GM08714 (cell line): ENCODE measurements around the gene LCN6.

Source experiments
- H3K4me3 ChIP-seq: fragments of 200-500 bp; sonication (Bioruptor generic); 2 replicates; pipeline ENCODE4 v1.5.1; 2014; ENCODE audit warnings: mild to moderate bottlenecking, low read length, inconsistent platforms
- ZNF274 ChIP-seq: IDR thresholded peaks from 2 replicates; pipeline ENCODE4 v1.6.1; 2012; ENCODE audit warnings: mild to moderate bottlenecking, low read depth, low read length

LCN6 gene

GRCh38 chr9:136734837-136735496 lies 13.4 kb downstream of the LCN6 start:
- no peak for TF ChIP-seq ZNF274
- no peak overlapping the region for H3K4me3 ChIP-seq

- no peak for TF ChIP-seq ZNF274
- H3K4me3 ChIP-seq, result no peak overlapping the region
Measured at GRCh38 chr9:136733611-136734010, 14.7 kb downstream of the LCN6 start.

- TF ChIP-seq ZNF274, result no peak
- H3K4me3 ChIP-seq, result no peak overlapping the region
Measured at GRCh38 chr9:136732444-136733178, 15.7 kb downstream of the LCN6 start.

GRCh38 chr9:136729926-136730325 lies 18.4 kb downstream of the LCN6 start:
- TF ChIP-seq ZNF274, result no peak
- H3K4me3 ChIP-seq, result no peak overlapping the region

GRCh38 chr9:136729144-136729543 lies 19.2 kb downstream of the LCN6 start:
- TF ChIP-seq ZNF274, result no peak
- H3K4me3 ChIP-seq, result peak overlapping the region; percentile 82; the same call in 1 of the 2 replicates

GRCh38 chr9:136728548-136729123 lies 19.7 kb downstream of the LCN6 start:
- peak overlapping the region; percentile 82; the same call in 1 of the 2 replicates for H3K4me3 ChIP-seq
- TF ChIP-seq ZNF274, result no peak

- TF ChIP-seq ZNF274, result no peak
- H3K4me3 ChIP-seq, result peak overlapping the region; percentile 82
Measured at GRCh38 chr9:136728080-136728547, 20.2 kb downstream of the LCN6 start.

- no peak for TF ChIP-seq ZNF274
- H3K4me3 ChIP-seq, result peak overlapping the region; percentile 82
Measured at GRCh38 chr9:136726631-136727191, 21.6 kb downstream of the LCN6 start.

- peak overlapping the region; percentile 82; the same call in 1 of the 2 replicates for H3K4me3 ChIP-seq
Measured at GRCh38 chr9:136726118-136726517, 22.2 kb downstream of the LCN6 start.

GRCh38 chr9:136725612-136726011 lies 22.7 kb downstream of the LCN6 start:
- H3K4me3 ChIP-seq, result no peak overlapping the region; the same call in 1 of the 2 replicates
- no peak for TF ChIP-seq ZNF274

More at GRCh38 chr9:136726118-136726517, 22.2 kb downstream of the LCN6 start:
- no peak for TF ChIP-seq ZNF274

- no peak for TF ChIP-seq ZNF274
- H3K4me3 ChIP-seq, result no peak overlapping the region
Measured at GRCh38 chr9:136724772-136725171, 23.6 kb downstream of the LCN6 start.

- TF ChIP-seq ZNF274, result no peak
- no peak overlapping the region for H3K4me3 ChIP-seq
Measured at GRCh38 chr9:136723989-136724388, 24.3 kb downstream of the LCN6 start.

GRCh38 chr9:136723362-136723976 lies 24.9 kb downstream of the LCN6 start:
- H3K4me3 ChIP-seq, result no peak overlapping the region
- no peak for TF ChIP-seq ZNF274

GRCh38 chr9:136722969-136723356 lies 25.4 kb downstream of the LCN6 start:
- no peak for TF ChIP-seq ZNF274
- H3K4me3 ChIP-seq, result no peak overlapping the region
